ENCODE results near the gene ALKBH4.
"Not testable (repeated sequence)": the region's sequence is repeated elsewhere in the genome, so short reads cannot be mapped to it uniquely, and the experiment has no call there.

Gene ALKBH4

DNA sequence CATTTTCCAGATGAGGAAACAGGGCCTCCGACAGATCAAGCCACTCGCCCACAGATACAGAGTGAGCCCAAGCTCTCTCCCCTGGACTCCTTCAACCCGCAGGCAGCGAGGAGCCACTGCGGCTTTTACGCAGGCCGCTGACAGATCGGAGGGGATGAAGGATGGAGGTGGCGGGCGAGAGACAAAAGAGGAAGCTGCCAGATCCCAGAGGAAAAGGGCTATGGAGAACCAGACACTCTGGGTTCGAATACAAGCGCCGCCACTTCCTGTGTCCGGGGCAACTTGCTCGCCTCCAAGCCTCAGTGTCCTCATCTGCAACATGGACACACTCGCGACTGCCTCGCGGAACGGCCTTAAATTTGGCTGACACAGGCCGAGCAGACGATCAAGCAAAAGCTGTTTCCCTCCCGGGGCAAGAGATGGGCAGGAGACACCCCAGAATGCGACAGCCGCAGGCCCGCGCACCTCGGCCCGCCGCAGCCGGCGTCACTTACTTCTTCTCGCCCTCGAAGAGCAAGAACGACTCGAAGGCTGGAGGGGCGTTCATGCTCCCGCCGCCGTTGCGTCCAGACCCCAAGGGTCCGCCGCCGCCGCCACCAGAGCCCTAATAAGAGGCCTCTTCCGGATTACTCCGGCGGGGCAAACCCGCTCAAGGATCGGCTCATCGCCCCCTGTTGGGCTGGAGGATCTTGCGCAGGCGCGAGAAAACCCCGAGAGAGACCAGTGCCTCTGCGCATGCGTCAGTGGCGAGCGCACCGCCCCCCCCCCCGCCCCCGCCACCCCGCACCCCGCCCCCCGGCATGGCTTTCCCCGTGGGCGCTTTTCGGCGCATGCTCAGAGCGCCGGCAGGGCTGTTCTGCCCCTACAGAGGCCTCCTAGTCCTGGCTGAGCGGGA, 13.9 kb upstream of the ALKBH4 start, which contains the start of gene POLR2J:
Gene POLR2J, minus strand, starts transcription at position 609 of the 895 bp plus-strand sequence. Its CDS starts 62 bp downstream, at position 547.
- peak; percentile 77 for DNase-seq

DNA sequence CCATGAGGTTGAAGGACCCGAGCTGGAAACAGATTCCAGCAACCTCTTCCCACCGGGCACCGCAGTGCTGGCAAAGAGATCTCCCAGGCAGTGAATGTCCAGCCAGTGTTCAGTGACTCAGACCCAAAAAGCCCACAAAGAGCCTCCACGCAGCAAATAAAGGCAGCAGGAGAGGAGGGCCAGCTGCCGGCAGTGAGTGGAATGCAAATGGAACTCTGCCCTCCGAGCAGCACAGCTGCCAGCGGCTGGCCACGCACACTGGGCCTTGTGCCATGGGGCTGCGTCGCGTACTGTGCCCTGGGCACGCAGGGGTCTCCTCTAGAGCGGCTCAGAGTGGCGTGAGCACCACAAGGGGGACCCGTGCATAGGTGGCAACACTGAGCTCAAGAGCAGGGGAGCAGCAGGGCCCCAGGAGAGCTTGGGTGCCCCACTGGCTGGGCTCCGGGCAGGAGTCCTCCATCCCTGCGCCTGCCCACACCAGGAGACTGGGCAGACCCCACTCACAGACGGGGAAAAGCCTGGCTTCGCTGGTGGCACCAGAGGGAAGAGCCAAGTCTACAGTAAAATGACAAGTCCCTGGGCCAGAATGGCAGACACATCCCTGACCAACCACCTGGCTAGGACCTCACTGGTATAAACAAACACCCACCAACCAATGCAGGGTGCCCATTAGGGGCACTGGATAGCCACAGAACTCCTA, 10.2 kb upstream of the ALKBH4 start:
- DNase-seq: not testable (repeated sequence)

DNA sequence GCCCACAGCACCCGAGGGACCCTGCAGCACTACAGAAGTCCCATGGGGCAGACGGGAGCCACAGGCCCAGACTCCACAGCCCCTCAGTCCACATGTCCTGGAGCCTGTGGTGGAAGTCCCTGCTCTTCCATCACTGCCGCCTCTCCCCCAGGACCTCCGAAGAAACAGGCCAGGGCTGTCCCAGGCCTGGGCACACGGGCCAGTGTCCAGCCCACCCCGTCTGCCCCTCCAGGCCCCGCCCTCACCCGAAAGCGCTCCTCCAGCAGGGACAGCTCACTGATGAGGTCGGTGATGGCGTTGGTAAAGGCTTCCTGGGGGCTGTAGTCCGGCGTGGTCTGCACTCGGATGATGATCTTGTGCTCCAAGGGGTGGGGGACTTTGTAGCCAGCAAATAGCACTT, 9.5 kb upstream of the ALKBH4 start:
- not testable (repeated sequence) for DNase-seq

- no peak for DNase-seq
Observed at GRCh38 chr7:102473271-102473991, 8.8 kb upstream of the ALKBH4 start.

- no peak for DNase-seq
Observed at GRCh38 chr7:102472126-102473041, 7.7 kb upstream of the ALKBH4 start.

- DNase-seq: no peak
Observed at GRCh38 chr7:102471791-102472125, 7.1 kb upstream of the ALKBH4 start.

GRCh38 chr7:102469972-102470825, 5.5 kb upstream of the ALKBH4 start:
- DNase-seq: no peak

GRCh38 chr7:102469351-102469971, 4.8 kb upstream of the ALKBH4 start:
- no peak for DNase-seq

- no peak for DNase-seq
Observed at GRCh38 chr7:102468478-102469350, 4.1 kb upstream of the ALKBH4 start.

DNA sequence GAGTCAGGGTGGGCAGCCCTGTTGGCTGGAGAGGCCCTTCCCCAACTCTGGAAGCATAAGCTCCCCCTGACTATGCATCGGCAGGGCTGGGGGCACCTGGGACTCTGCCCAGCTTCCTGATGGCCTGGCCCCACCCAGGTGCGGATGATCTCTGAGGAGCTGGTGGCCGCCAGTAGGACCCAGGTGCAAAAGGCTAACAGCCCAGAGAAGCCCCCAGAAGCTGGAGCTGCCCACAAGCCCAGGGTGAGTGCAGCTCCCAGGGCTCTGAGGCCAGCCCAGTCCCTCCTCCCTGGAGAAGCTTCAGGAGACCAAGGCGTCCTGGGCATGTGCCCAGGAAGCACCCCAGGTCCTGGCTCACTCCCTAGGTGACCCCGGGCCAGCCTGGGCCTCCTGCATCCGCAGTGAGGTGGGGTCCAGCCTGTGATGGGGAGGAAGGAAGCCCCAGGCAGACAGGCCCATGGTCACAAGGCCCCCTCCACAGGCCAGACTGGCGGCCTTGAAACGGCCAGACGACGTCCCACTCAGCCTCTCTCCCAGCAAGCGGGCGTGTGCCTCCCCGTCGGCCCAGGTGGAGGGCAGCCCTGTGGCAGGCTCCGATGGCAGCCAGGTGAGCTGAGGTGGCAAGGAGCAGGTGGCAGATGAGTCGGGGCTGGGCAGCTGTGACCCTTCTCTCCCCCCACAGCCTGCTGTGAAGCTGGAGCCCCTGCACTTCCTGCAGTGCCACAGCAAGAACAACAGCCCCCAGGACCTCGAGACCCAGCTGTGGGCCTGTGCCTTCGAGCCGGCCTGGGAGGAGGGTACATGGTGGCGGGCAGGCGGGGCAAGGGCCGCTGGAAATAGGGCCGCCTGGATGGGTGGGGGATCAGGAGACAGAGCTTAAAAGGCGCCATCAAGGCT, 3.2 kb upstream of the ALKBH4 start:
- no peak for DNase-seq

- DNase-seq: no peak
Observed at GRCh38 chr7:102466097-102466496, 1.4 kb upstream of the ALKBH4 start.

GRCh38 chr7:102463841-102464576, 654 bp downstream of the ALKBH4 start:
- no peak for DNase-seq

GRCh38 chr7:102460467-102460866, 4.2 kb downstream of the ALKBH4 start:
- no peak for DNase-seq

GRCh38 chr7:102459221-102459844, 5.3 kb downstream of the ALKBH4 start:
- no peak for DNase-seq

DNA sequence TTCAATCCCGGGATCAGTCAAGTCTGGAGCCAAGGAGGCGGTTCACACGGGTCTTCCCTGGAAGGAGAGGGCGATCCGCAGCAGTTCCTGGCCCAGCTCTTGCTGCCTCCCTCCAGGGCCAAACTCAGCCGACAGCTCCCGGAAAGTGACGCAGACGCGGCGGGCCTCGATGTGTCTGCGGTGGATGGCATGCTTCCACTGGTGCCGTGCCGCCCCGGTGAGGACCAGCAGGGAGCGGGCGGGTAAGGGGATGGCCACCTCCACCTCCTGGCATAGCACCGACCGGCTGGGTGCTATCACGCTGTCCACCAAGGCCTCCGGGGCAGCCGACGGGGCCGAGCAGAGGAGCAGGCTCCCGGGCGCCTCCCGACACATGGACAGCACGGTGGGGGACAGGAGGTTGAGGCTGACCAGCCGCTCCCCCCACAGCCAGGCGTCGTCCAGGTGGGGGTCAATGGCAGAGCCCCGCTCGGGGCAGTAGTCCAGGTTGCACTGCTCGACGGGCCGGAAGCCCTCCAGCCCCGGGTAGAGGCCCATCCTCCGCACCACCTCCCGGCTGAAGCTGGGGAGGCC, 7.2 kb downstream of the ALKBH4 start:
- no peak for DNase-seq

- no peak for DNase-seq
Observed at GRCh38 chr7:102456327-102456726, 8.3 kb downstream of the ALKBH4 start.

DNA sequence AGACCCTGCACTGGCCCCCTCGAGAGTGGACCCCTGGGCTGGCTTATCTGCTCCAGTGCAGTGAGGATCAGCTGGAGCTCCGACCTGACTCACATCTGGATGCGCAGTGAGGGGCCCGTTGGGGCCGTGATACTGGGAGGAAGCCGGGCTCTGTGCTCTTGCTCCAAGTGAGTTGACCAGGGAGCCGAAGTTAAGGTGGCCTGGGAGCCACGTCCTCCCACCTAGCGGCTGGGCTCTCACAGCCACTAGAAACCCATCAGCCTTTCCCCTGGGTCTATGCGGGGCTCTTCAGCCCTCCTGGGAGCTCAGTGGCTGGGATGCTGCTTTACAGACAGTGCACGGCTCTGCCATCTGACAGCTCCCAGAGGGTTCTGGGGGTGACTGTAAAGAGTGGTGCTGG, 9.1 kb downstream of the ALKBH4 start:
- no peak for DNase-seq
